ENCODE results near the gene IRF4.

GRCh38 chr6:347951-348859, 43.3 kb upstream of the IRF4 start:
- TF ChIP-seq CTCF (conservative IDR thresholded peaks at IDR 0.05; ENCODE audit: low read depth, low read length) (no peak), EZH2 (IDR thresholded peaks at IDR 0.05; ENCODE audit: borderline replicate concordance, low read depth, low read length, poor library complexity, severe bottlenecking) (no peak)

Measured in A673 (cell line).